Measurements from ENCODE around the gene KIF16B.

KIF16B gene

GRCh38 chr20:16517946-16518783 is 55.1 kb downstream of the KIF16B start:
- peak; percentile 15 to 19 for DNase-seq

- no peak for DNase-seq
These were observed 56.5 kb downstream of the KIF16B start for GRCh38 chr20:16516794-16517193.

- no peak for DNase-seq
These were observed 58.2 kb downstream of the KIF16B start for GRCh38 chr20:16515046-16515445.

- no peak for DNase-seq
These were observed 59.1 kb downstream of the KIF16B start for GRCh38 chr20:16514140-16514539.

GRCh38 chr20:16505894-16506293 is 67.4 kb downstream of the KIF16B start:
- DNase-seq, result no peak

GRCh38 chr20:16501301-16501700 is 71.9 kb downstream of the KIF16B start:
- no peak for DNase-seq

GRCh38 chr20:16500197-16500596 is 73.1 kb downstream of the KIF16B start:
- DNase-seq, result no peak

GRCh38 chr20:16498526-16499253 is 74.6 kb downstream of the KIF16B start:
- no peak for DNase-seq

- no peak for DNase-seq
These were observed 75.4 kb downstream of the KIF16B start for GRCh38 chr20:16497896-16498295.

GRCh38 chr20:16493486-16493885 is 79.8 kb downstream of the KIF16B start:
- no peak for DNase-seq

- no peak for DNase-seq
These were observed 81.8 kb downstream of the KIF16B start for GRCh38 chr20:16491294-16491905.

- no peak for DNase-seq
These were observed 82.6 kb downstream of the KIF16B start for GRCh38 chr20:16490696-16491095.

- no peak for DNase-seq
These were observed 84.6 kb downstream of the KIF16B start for GRCh38 chr20:16488616-16489015.

- DNase-seq, result no peak
These were observed 85.2 kb downstream of the KIF16B start for GRCh38 chr20:16488086-16488485.

- DNase-seq, result no peak
These were observed 86.7 kb downstream of the KIF16B start for GRCh38 chr20:16486532-16486931.

GRCh38 chr20:16485401-16485800 is 87.8 kb downstream of the KIF16B start:
- DNase-seq, result no peak

- no peak for DNase-seq
These were observed 90.2 kb downstream of the KIF16B start for GRCh38 chr20:16483024-16483423.

- no peak for DNase-seq
These were observed 91.3 kb downstream of the KIF16B start for GRCh38 chr20:16481977-16482376.

- DNase-seq, result no peak
These were observed 93.6 kb downstream of the KIF16B start for GRCh38 chr20:16479666-16480065.

- DNase-seq, result no peak
These were observed 95.6 kb downstream of the KIF16B start for GRCh38 chr20:16477632-16478031.

GRCh38 chr20:16476032-16476431 is 97.2 kb downstream of the KIF16B start:
- DNase-seq, result no peak

GRCh38 chr20:16475225-16475624 is 98.0 kb downstream of the KIF16B start:
- DNase-seq, result no peak

GRCh38 chr20:16474363-16474762 is 98.9 kb downstream of the KIF16B start:
- no peak for DNase-seq
